ENCODE measurements around the gene DYNC1H1. TPM values are rescaled to one million over a fixed set of nuclear protein-coding genes. Genes with fewer than 3 reads are reported as not detected.
A peak's percentile ranks its signal among the peaks of the same experiment; 100 is the strongest.

DYNC1H1 gene
- total RNA-seq, 6 donors from 2014 or later: 352 to 556 (median 447) TPM

GRCh38 chr14:101961746-101962502 is 2.4 kb upstream of the DYNC1H1 start:
- Histone ChIP-seq H3K27me3 (no peaks in the 10 kb centered on the region), H3K9me3 (no peaks in the 10 kb centered on the region), H3K4me3 (no peak overlapping the region), H3K27ac (peak overlapping the region in 2 of 4 donors; percentile 16 to 46), H3K4me1 (peaks cover 15 to 33% (median 27%) of the 10 kb centered on the region in 4 donors), H3K36me3 (no peaks in the 10 kb centered on the region)
- TF ChIP-seq EP300 (IDR thresholded peaks at IDR 0.05): no peak
- TF ChIP-seq CTCF (IDR thresholded peaks at IDR 0.05): no peak
- no peak for TF ChIP-seq POLR2AphosphoS5 (IDR thresholded peaks at IDR 0.05)
- no peak for TF ChIP-seq POLR2A (IDR thresholded peaks at IDR 0.05)
- no peak for DNase-seq
- WGBS, 2 donors: 78 to 88% methylated on average over 8 to 9 of the region's 9 CpGs
- ATAC-seq (ENCODE audit: low FRiP score in 2 of 2): no peak

GRCh38 chr14:101962503-101962874 is 1.9 kb upstream of the DYNC1H1 start:
- no peaks in the 10 kb centered on the region for H3K9me3 ChIP-seq
- H3K27me3 ChIP-seq: no peaks in the 10 kb centered on the region
- H3K36me3 ChIP-seq: no peaks in the 10 kb centered on the region
- H3K27ac ChIP-seq: peak overlapping the region in 1 of 4 donors; percentile 46
- DNase-seq (peak in 1 of 2 donors; percentile 71), ATAC-seq (ENCODE audit: low FRiP score in 2 of 2) (peak in 1 of 2 donors; percentile 1)
- no peak for TF ChIP-seq EP300 (IDR thresholded peaks at IDR 0.05)
- no peak for TF ChIP-seq POLR2AphosphoS5 (IDR thresholded peaks at IDR 0.05)
- no peak for TF ChIP-seq POLR2A (IDR thresholded peaks at IDR 0.05)
- no peak for TF ChIP-seq CTCF (IDR thresholded peaks at IDR 0.05)
- H3K4me3 ChIP-seq: no peak overlapping the region
- peaks cover 18 to 38% (median 29%) of the 10 kb centered on the region in 4 donors for H3K4me1 ChIP-seq
- 48 to 55% methylated on average over 5 of the region's 5 CpGs for WGBS, 2 donors

GRCh38 chr14:101963052-101963451 is 1.3 kb upstream of the DYNC1H1 start:
- no peak for DNase-seq
- Histone ChIP-seq H3K4me3 (no peak overlapping the region), H3K27ac (no peak overlapping the region), H3K4me1 (peaks cover 24 to 44% (median 31%) of the 10 kb centered on the region in 4 donors), H3K27me3 (no peaks in the 10 kb centered on the region), H3K9me3 (no peaks in the 10 kb centered on the region), H3K36me3 (no peaks in the 10 kb centered on the region)
- TF ChIP-seq POLR2AphosphoS5 (IDR thresholded peaks at IDR 0.05) (no peak), POLR2A (IDR thresholded peaks at IDR 0.05) (no peak), EP300 (IDR thresholded peaks at IDR 0.05) (no peak), CTCF (IDR thresholded peaks at IDR 0.05) (no peak)
- 76 to 89% methylated on average over 5 of the region's 5 CpGs for WGBS, 2 donors
- ATAC-seq (ENCODE audit: low FRiP score in 2 of 2): no peak

- TF ChIP-seq EP300 (IDR thresholded peaks at IDR 0.05): no peak
- no peak for TF ChIP-seq CTCF (IDR thresholded peaks at IDR 0.05)
- no peak for TF ChIP-seq POLR2A (IDR thresholded peaks at IDR 0.05)
- no peak for TF ChIP-seq POLR2AphosphoS5 (IDR thresholded peaks at IDR 0.05)
- DNase-seq (no peak), ATAC-seq (ENCODE audit: low FRiP score in 2 of 2) (no peak)
- H3K27me3 ChIP-seq: no peaks in the 10 kb centered on the region
- peak overlapping the region in 3 of 4 donors; percentile 27 to 98 (median 95) for H3K27ac ChIP-seq
- peaks cover 0 to 2% (median 0%) of the 10 kb centered on the region in 4 donors for H3K36me3 ChIP-seq
- H3K4me3 ChIP-seq: peak overlapping the region in 3 of 4 donors; percentile 79 to 94 (median 88)
- 61 to 62% methylated on average over 19 to 20 of the region's 20 CpGs for WGBS, 2 donors
- H3K9me3 ChIP-seq: no peaks in the 10 kb centered on the region
- H3K4me1 ChIP-seq: peaks cover 27 to 47% (median 34%) of the 10 kb centered on the region in 4 donors
These were observed 597 bp upstream of the DYNC1H1 start for GRCh38 chr14:101963656-101964296.
